Medulla oblongata (tissue), 1 donor: ENCODE data around the gene TTC16.
A peak's percentile ranks its signal among the peaks of the same experiment; 100 is the strongest.
"Not testable (repeated sequence)": the region's sequence is repeated elsewhere in the genome, so short reads cannot be mapped to it uniquely, and the experiment has no call there.

Experiments used
- DNase-seq: peaks from one replicate; pipeline ENCODE4 v3.0.0-alpha.2; 2015; ENCODE audit errors: extremely low spot score

TTC16 gene

GRCh38 chr9:127768698-127769097 lies 52.8 kb downstream of the TTC16 start:
- DNase-seq: no peak

GRCh38 chr9:127769101-127769500 lies 53.2 kb downstream of the TTC16 start:
- DNase-seq: no peak

DNA sequence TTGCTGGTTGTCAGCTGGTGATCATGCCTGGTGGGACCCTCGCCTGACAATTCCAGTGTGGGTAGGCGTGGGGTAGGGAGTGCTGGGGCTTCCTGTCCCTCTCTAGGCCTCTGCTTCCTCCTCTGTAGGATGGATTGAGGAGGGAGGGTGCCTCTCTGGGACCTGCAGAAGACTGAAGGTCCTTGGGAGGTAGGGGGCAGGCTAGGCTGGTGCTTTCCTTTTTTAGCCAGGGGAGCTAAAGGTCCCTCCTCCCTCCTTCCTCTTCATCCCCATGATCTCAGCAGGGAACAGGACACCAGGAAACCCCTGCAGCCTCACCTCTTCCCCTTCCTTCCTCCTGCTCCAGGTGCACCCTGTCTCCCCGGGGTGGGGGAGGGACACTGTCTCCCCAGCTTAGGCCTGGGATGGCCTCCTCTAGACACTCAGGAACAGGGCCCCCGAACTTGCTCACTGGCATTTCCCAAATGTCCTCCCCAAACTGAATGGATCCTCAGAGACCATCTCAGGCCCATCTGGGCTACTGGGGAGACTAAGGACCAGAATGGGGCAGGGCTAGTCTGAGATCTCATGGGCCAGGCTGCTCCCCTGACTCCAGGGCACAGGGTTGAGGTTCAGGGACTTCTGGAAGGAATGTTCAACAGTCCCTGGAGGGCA lies 54.2 kb downstream of the TTC16 start:
- no peak for DNase-seq

DNA sequence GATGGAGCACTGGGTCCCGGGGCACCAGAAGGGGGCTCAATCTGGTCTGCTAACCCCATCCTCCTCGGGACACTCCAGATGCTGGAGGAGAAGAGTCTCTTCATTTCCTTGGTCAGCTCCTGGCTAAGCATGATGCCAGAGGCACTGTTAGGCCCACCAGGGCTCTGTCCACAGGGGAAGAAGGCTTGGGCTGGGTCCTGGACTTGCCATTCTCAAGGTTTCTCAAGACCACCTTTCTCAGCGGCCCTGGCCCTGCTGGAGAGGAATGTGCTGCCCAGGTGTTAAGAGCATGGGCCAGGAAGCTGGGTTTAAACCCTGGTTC lies 54.7 kb downstream of the TTC16 start:
- DNase-seq: no peak

- peak; percentile 92 for DNase-seq
These were observed 55.2 kb downstream of the TTC16 start for GRCh38 chr9:127770905-127771569.

DNA sequence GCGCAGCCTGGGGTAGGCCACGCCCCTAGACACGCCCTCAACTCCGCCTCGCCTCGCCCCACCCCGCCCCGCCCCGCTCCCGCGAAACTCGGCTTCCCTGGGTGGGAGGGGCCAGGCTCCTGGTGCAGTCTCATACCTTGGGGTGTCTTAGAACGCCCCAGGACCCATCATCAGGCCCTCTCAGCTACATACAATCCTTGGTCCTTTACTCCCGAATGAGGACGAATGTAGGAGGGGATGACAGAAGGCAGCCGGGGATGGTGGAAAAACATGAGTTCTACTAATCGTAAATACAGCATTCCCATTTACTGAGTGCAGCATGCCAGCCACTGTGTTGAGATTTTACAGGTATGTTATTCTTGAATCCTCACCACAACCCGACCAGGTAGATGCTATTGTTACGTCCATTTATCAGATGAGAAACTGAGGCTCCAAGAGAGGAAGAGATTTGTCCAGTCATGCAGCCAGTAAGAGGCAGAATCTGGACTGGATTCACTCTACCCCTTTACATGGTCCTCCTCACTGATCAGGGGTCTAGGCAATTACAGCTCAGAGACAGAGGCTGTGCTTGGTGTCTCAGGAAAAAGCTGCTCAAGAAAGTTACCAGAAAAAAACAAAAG lies 55.8 kb downstream of the TTC16 start:
- no peak for DNase-seq

- DNase-seq: no peak
These were observed 56.7 kb downstream of the TTC16 start for GRCh38 chr9:127772603-127773002.

DNA sequence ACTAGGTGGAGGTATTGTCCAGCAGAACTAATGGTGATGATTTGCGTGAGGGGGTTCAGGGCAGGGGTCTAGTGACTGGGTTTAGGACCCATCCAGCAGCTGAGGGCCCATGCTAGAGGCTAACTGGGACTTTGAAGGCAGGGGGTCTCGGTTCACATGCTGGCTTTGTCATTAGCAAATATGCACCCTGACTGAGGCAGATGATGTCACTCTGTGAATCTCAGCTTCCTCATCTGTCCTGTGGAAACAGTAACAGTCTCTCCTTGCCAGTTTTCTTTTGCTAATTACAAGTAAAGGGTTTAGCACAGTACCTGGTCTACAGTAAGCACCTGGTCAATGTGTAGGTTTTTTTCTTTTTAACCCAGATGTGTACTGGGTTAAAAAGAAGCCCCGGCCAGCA lies 57.4 kb downstream of the TTC16 start:
- no peak for DNase-seq

- DNase-seq: no peak
These were observed 58.1 kb downstream of the TTC16 start for GRCh38 chr9:127773981-127774380.

DNA sequence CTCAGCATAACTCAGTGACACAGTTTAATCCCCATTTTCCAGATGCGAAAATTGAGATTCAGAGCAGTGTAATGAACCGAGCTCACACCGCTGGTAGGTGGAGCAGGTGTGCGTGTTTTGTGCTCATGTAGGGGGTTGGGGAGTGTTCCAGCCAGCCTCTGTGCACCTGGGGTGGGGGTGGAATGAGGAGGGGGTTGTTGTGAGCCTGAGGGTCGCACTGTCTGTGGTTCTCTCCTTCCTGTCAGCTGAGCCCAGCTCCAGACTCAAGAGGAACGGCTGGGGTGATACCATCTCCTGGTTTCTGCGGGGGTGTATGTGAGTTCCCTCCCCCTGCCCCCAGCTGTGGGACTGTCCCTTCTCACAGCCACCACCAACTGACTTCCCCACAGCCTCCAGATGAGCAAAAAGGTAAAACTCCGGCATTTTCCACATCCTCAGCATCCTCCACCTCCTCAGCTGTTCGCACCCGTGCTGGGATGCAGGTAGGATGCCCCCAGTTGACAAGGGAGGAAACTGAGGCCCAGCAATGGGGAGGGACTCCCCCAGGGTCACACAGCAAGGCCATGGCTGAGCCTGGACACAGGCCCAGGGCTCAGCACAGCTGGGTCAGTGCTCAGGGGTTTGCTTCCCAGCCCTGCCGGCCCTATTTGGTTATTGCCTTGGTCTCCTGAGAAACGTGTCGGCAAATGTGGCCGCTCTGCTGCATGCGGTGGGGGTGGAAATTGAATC lies 60.5 kb downstream of the TTC16 start:
- DNase-seq: peak; percentile 61

DNA sequence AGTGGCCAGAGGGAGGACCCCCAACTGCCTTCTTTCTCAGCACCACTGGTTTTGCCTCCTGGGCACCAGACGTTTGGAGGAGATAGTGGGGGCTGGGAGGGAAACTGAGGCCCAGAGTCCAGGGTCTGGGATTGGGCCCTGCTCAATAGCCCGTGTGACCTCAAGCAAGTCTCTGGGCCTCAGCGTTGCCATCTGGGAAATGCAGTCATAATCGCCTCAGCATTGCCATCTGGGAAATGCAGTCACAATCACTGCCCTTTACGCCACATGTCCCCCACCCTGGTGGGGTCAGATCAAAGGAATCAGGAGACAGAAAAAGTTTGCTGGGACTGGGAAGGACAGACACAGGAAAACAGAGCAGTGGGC lies 61.0 kb downstream of the TTC16 start:
- DNase-seq: no peak

GRCh38 chr9:127777368-127777980 lies 61.6 kb downstream of the TTC16 start:
- no peak for DNase-seq

GRCh38 chr9:127778280-127779135 lies 62.6 kb downstream of the TTC16 start, which contains the start of gene SH2D3C:
Gene SH2D3C (minus strand): TSS chr9:127778666. CDS start chr9:127778627, 39 bp downstream.
- peak; percentile 66 for DNase-seq

DNA sequence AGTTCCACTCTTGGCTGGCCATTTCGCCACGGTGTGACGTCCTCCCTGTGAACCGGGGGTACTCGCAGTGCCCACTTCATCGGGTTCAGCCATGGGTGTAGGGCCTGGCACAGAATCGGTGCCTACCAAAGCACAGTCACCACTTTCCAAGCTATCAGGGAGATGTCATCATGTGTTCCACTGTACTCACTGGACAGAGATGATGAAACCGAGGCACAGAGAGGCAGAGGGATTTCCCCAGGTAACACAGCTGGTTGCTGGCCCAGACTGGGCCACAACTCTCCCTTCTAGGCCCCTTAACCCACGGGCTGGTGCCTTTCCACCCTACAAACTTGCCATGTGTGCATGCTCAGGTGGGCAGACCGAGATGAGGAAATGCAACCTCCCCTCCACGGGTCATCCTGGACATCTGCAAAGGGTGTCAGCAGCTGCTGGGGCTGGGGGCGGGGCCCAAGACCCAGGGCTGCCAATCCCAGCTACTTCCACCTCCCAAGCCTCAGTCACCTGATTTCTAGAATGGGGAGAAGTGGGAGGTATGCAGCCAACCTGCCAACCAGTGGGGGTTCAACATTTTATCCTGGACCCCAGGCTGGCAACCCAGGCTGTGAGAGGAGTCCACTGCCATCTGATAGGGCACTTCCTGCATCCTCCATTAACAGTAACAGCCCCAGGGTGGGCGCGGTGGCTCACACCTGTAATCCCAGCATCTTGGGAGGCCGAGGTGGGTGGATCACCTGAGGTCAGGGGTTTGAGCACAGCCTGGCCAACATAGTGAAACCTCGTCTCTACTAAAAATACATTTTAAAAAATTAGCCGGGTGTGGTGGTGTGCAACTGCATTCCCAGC lies 63.5 kb downstream of the TTC16 start:
- peak; percentile 30 for DNase-seq

GRCh38 chr9:127780126-127780885 lies 64.4 kb downstream of the TTC16 start:
- peak; percentile 82 for DNase-seq

DNA sequence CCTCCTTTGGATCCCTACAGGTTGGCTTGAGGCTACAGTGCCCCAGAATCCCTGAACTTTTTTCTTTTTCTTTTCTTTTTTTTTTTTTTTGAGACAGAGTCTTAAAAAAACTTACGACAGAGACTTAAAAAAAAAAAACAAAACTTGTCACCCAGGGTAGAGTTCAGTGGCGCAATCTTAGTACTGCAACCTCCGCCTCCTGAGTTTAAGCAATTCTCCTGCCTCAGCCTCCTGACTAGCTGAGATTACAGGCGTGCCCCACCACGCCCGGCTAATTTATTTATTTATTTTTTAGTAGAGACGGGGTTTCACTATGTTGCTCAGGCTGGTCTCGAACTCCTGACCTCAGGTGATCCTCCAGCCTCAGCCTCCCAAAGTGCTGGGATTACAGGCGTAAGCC lies 65.0 kb downstream of the TTC16 start:
- not testable (repeated sequence) for DNase-seq
